ENCODE results near the gene PRADC1. TPM values are rescaled to one million over a fixed set of nuclear protein-coding genes. Genes with fewer than 3 reads are reported as not detected.

PRADC1 gene
- total and polyA plus RNA-seq, 9 of the 15 experiments (the other 6 are each of a cell fraction or from before 2014, with no cell fraction given): 7.3 to 47.4 (median 34.2) TPM

DNA sequence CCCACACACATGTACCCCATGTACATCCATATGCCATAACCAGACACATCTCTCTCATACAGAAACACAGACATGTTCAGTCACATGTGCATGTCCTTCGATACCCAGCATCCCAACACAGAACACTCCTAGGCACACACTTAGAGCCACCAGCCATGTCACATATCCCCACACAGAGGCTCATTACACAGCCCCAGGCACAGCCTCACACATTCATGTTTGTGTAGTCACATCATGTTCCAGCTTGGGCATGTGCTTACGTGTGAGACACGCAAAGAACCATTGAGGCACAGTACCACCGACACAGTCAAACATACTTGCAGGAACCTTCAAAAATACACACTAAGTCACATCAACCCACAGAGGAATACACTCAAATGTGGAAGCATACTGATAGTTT is 34.0 kb upstream of the PRADC1 start:
- no TSS peak for BruUV-seq (replicated peaks)

DNA sequence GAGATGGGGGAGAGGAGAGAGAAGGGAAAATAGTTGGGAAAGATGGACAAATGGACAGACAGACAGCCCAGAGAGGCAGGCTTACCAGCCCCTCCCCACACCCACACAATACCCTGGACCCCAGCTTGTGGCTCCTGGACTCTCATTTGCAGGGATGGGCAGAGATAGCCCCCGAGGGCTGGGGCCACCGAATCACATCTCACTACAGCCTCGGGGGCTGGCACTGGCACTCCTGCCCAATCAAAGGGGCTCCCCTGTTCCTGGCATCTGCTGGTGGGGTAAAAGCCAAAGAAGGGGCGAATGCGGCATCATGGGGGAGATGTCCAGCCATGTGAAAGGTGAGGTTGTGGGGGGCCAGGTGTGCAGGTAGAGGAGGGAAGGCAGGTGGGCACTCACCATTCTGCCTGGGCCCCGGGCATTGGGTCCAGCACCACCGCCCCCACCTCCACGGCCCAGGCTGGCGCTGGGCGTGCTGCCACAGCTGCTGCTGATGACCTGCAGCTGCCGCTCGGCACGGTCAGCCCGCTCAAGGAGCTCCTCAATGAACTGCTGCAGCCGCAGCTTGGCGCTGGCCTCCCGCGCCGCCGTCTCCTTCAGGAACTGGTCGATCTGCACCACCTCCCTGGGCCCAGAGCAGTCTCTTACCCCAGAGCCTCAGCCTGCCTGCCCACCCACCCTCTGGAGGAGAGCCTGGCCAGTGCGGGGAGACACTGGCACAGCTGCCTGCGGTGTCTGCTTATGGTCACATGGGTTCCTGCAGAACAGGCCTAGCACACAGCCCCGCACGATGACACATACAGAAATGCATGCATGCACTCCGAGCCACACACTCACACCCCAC is 33.2 kb upstream of the PRADC1 start:
- CTCF ChIA-PET (ENCODE audit: low intra/inter-chr PET ratio): no interaction called here
- FAIRE-seq: no peak
- ATAC-seq: no peak

More for the DNA sequence above, 34.0 kb upstream of the PRADC1 start:
- H3K27me3 ChIP-seq (ENCODE audit: control insufficient read depth in 2 of 2, insufficient read depth in 2 of 2, low read length in 2 of 2): peaks cover 0 to 8% of the 10 kb centered on the region in 2 experiments; a peak in 1 of 5 replicates
- ChIA-PET CTCF (ENCODE audit: low intra/inter-chr PET ratio) (no interaction called here), POLR2A (no interaction called here)
- WGBS (ENCODE audit: insufficient coverage, low coverage, missing lambda C conversion rate): 38% methylated on average over 4 of the region's 4 CpGs
- DNase-seq (ENCODE audit: extremely low read depth in 1 of 4, low spot score in 3 of 4) (no peak), FAIRE-seq (no peak), ATAC-seq (no peak)
- H3K27ac ChIP-seq (ENCODE audit: extremely low read depth, low read depth, low read length): no peak overlapping the region
- intact Hi-C loops (cut with micrococcal nuclease): no loop called here
- peaks cover 6% of the 10 kb centered on the region; the same call in 1 of the 3 replicates for H3K36me3 ChIP-seq (ENCODE audit: control insufficient read depth, insufficient read depth, low read length)
- in situ Hi-C loops (cut with MboI): no loop called here
- H4K20me1 ChIP-seq (replicated peaks; ENCODE audit: control insufficient read depth, insufficient read depth, low read length): peaks cover 3% of the 10 kb centered on the region; the same call in 1 of the 2 replicates
- peaks cover 0 to 2% of the 10 kb centered on the region in 2 experiments; a peak in 2 of 5 replicates for H3K4me1 ChIP-seq (replicated peaks in 1 of 2; ENCODE audit: control insufficient read depth in 2 of 2, insufficient read depth in 2 of 2, low read length in 2 of 2)
- H3K9ac ChIP-seq (ENCODE audit: insufficient read depth in 1 of 2, low read depth in 2 of 2, low read length in 2 of 2): no peak overlapping the region
- no peaks in the 10 kb centered on the region for H3K79me2 ChIP-seq (ENCODE audit: control insufficient read depth, insufficient read depth, low read length)
- TF ChIP-seq BMI1 (IDR thresholded peaks at IDR 0.05; ENCODE audit: low read length) (no peak), TEAD4 (IDR thresholded peaks at IDR 0.05; ENCODE audit: low read length) (no peak), TEAD4 (CRISPR knock-in tag; IDR thresholded peaks at IDR 0.05; ENCODE audit: borderline replicate concordance) (no peak), KAT7 (CRISPR knock-in tag; IDR thresholded peaks at IDR 0.05; ENCODE audit: borderline replicate concordance) (no peak)
- no peaks in the 10 kb centered on the region for H3K9me3 ChIP-seq (replicated peaks; ENCODE audit: control insufficient read depth, insufficient read depth, low read depth, low read length)
- H3K4me2 ChIP-seq (ENCODE audit: insufficient read depth, low read length): no peak overlapping the region
- H3K9me1 ChIP-seq (ENCODE audit: control insufficient read depth, insufficient read depth, low read length): no peaks in the 10 kb centered on the region
- H3K4me3 ChIP-seq: no peak overlapping the region
- H2AFZ ChIP-seq (ENCODE audit: low read depth, low read length): no peak overlapping the region

More for the DNA sequence above, 33.2 kb upstream of the PRADC1 start:
- Histone ChIP-seq H3K27ac (ENCODE audit: extremely low read depth, low read depth, low read length) (no peak overlapping the region), H4K20me1 (replicated peaks; ENCODE audit: control insufficient read depth, insufficient read depth, low read length) (peaks cover 3% of the 10 kb centered on the region; the same call in 1 of the 2 replicates), H3K9ac (ENCODE audit: insufficient read depth in 1 of 2, low read depth in 2 of 2, low read length in 2 of 2) (no peak overlapping the region), H3K79me2 (ENCODE audit: control insufficient read depth, insufficient read depth, low read length) (no peaks in the 10 kb centered on the region), H2AFZ (ENCODE audit: low read depth, low read length) (no peak overlapping the region), H3K4me3 (no peak overlapping the region), H3K9me3 (replicated peaks; ENCODE audit: control insufficient read depth, insufficient read depth, low read depth, low read length) (no peaks in the 10 kb centered on the region), H3K36me3 (ENCODE audit: control insufficient read depth, insufficient read depth, low read length) (peaks cover 6% of the 10 kb centered on the region; the same call in 1 of the 3 replicates), H3K27me3 (ENCODE audit: control insufficient read depth in 2 of 2, insufficient read depth in 2 of 2, low read length in 2 of 2) (peaks cover 0 to 8% of the 10 kb centered on the region in 2 experiments; a peak in 1 of 5 replicates), H3K4me1 (replicated peaks in 1 of 2; ENCODE audit: control insufficient read depth in 2 of 2, insufficient read depth in 2 of 2, low read length in 2 of 2) (peaks cover 0 to 2% of the 10 kb centered on the region in 2 experiments; a peak in 2 of 5 replicates), H3K9me1 (ENCODE audit: control insufficient read depth, insufficient read depth, low read length) (no peaks in the 10 kb centered on the region), H3K4me2 (ENCODE audit: insufficient read depth, low read length) (no peak overlapping the region)
- no TSS peak for BruUV-seq (replicated peaks)
- WGBS (ENCODE audit: insufficient coverage, low coverage, missing lambda C conversion rate): 49% methylated on average over 23 of the region's 26 CpGs
- no peak for DNase-seq (ENCODE audit: extremely low read depth in 1 of 4, low spot score in 3 of 4)
- in situ Hi-C loops (cut with MboI): no loop called here
- POLR2A ChIA-PET: interaction anchor here (0.7 to 1.1 kb wide), 2 partner anchors 7 to 12 kb away, joined by 3 read pairs; no protein-coding TSS in a partner anchor
- TF ChIP-seq MIER1 (IDR thresholded peaks at IDR 0.05; ENCODE audit: low read depth): no peak
- TF ChIP-seq ZNF561 (CRISPR knock-in tag; conservative IDR thresholded peaks at IDR 0.05): no peak
- no peak for TF ChIP-seq RHOXF2B (CRISPR knock-in tag; conservative IDR thresholded peaks at IDR 0.05)
- TF ChIP-seq, protein P1, sequence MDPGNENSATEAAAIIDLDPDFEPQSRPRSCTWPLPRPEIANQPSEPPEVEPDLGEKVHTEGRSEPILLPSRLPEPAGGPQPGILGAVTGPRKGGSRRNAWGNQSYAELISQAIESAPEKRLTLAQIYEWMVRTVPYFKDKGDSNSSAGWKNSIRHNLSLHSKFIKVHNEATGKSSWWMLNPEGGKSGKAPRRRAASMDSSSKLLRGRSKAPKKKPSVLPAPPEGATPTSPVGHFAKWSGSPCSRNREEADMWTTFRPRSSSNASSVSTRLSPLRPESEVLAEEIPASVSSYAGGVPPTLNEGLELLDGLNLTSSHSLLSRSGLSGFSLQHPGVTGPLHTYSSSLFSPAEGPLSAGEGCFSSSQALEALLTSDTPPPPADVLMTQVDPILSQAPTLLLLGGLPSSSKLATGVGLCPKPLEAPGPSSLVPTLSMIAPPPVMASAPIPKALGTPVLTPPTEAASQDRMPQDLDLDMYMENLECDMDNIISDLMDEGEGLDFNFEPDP (CRISPR knock-in tag; IDR thresholded peaks at IDR 0.05): no peak
- no peak for TF ChIP-seq ELF4 (CRISPR knock-in tag; IDR thresholded peaks at IDR 0.05)
- no peak for TF ChIP-seq ZSCAN32 (CRISPR knock-in tag; IDR thresholded peaks at IDR 0.05)
- no peak for TF ChIP-seq TAF7 (tag; IDR thresholded peaks at IDR 0.05)
- TF ChIP-seq, protein P2, sequence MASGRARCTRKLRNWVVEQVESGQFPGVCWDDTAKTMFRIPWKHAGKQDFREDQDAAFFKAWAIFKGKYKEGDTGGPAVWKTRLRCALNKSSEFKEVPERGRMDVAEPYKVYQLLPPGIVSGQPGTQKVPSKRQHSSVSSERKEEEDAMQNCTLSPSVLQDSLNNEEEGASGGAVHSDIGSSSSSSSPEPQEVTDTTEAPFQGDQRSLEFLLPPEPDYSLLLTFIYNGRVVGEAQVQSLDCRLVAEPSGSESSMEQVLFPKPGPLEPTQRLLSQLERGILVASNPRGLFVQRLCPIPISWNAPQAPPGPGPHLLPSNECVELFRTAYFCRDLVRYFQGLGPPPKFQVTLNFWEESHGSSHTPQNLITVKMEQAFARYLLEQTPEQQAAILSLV (tag; IDR thresholded peaks at IDR 0.05): no peak
- no peak for TF ChIP-seq SAFB2 (IDR thresholded peaks at IDR 0.05; ENCODE audit: borderline replicate concordance, low read depth, low read length, severe bottlenecking)
- intact Hi-C loops (cut with micrococcal nuclease): no loop called here

Data from K562 (cell line).